ENCODE results near the gene MFN1.

Gene MFN1

GRCh38 chr3:179436517-179436916 lies 89.0 kb downstream of the MFN1 start:
- DNase-seq (ENCODE audit: low read depth), result no peak
- Histone ChIP-seq H3K4me1 (ENCODE audit: control insufficient read depth, insufficient read depth, low read length) (peaks cover 17% of the 10 kb centered on the region), H3K9ac (ENCODE audit: low read length) (no peak overlapping the region), H3K4me3 (ENCODE audit: low read length) (no peak overlapping the region), H3K9me3 (ENCODE audit: control insufficient read depth, low read length) (no peaks in the 10 kb centered on the region), H3K27me3 (replicated peaks; ENCODE audit: control insufficient read depth, insufficient read depth, low read length) (no peaks in the 10 kb centered on the region), H3K36me3 (ENCODE audit: control insufficient read depth, insufficient read depth, low read length, severe bottlenecking) (no peaks in the 10 kb centered on the region)

- Histone ChIP-seq H3K4me1 (ENCODE audit: control insufficient read depth, insufficient read depth, low read length) (peaks cover 2% of the 10 kb centered on the region), H3K36me3 (ENCODE audit: control insufficient read depth, insufficient read depth, low read length, severe bottlenecking) (no peaks in the 10 kb centered on the region), H3K4me3 (ENCODE audit: low read length) (no peak overlapping the region), H3K9ac (ENCODE audit: low read length) (no peak overlapping the region), H3K27me3 (replicated peaks; ENCODE audit: control insufficient read depth, insufficient read depth, low read length) (no peaks in the 10 kb centered on the region), H3K9me3 (ENCODE audit: control insufficient read depth, low read length) (no peaks in the 10 kb centered on the region)
- DNase-seq (ENCODE audit: low read depth), result no peak
Measured at GRCh38 chr3:179438841-179439240, 91.3 kb downstream of the MFN1 start.

Data from adipocyte (in vitro differentiated cells).